IMR-90 (cell line): ENCODE results near the gene GNE. TPM values are rescaled to one million over a fixed set of nuclear protein-coding genes. Genes with fewer than 3 reads are reported as not detected.
"Not testable (repeated sequence)": the region's sequence is repeated elsewhere in the genome, so short reads cannot be mapped to it uniquely, and the experiment has no call there.

Source experiments
- ATAC-seq: fragments of 200-7000 bp; cut with Tn5 transposase; 2 replicates; pipeline ENCODE4 v1.9.1; 2020; ENCODE audit warnings: low read depth, mild to moderate bottlenecking, moderate library complexity
- BruUV-seq: library from RNA; stranded (reverse); fragments of 400-500 nt; replicated peaks from 2 replicates; lab custom pipeline; 2021; lab: Mats Ljungman, UMichigan
- CTCF ChIA-PET: fragments of 300-600 bp; formaldehyde crosslinking; extraction: SDS; loops from one replicate; lab custom pipeline; 2021; ENCODE audit warnings: antibody characterized with exemption; lab: Yijun Ruan, JAX
- POLR2A ChIA-PET: fragments of 300-600 bp; sonication (Branson Sonifier 250); formaldehyde crosslinking; loops from one replicate; lab custom pipeline; 2022; ENCODE audit warnings: antibody characterized with exemption; ENCODE audit not compliant: unreplicated experiment; lab: Charles Lee
- DNase-seq: peaks from one replicate; pipeline ENCODE4 v3.0.0; 2013
- H2AFZ ChIP-seq: replicated peaks from 2 replicates; pipeline ENCODE3; 2013; ENCODE audit warnings: low read length, mild to moderate bottlenecking; ENCODE audit not compliant: poor library complexity
- H2AK5ac ChIP-seq: 2 replicates; pipeline ENCODE4 v1.6.1; 2013; ENCODE audit warnings: low read depth, low read length, inconsistent platforms
- H2AK9ac ChIP-seq: replicated peaks from 2 replicates; pipeline ENCODE3; 2013; ENCODE audit warnings: mild to moderate bottlenecking, low read depth, low read length, moderate library complexity; ENCODE audit not compliant: poor library complexity
- H2BK120ac ChIP-seq: 2 replicates; pipeline ENCODE4 v1.6.1; 2013; ENCODE audit warnings: low read depth, low read length, inconsistent platforms
- H2BK15ac ChIP-seq: 3 replicates; pipeline ENCODE4 v1.6.1; 2013; ENCODE audit warnings: low read depth, low read length, inconsistent platforms
- H2BK20ac ChIP-seq: 2 replicates; pipeline ENCODE4 v1.6.1; 2013; ENCODE audit warnings: low read depth, mild to moderate bottlenecking, inconsistent platforms, low read length, moderate library complexity
- H2BK5ac ChIP-seq: 2 replicates; pipeline ENCODE4 v1.6.1; 2013; ENCODE audit warnings: mild to moderate bottlenecking, low read depth, low read length, inconsistent platforms; ENCODE audit not compliant: poor library complexity, severe bottlenecking
- H3K14ac ChIP-seq: replicated peaks from 2 replicates; pipeline ENCODE4 v1.6.1; 2013; ENCODE audit warnings: low read depth, low read length, inconsistent platforms
- H3K18ac ChIP-seq: 2 replicates; pipeline ENCODE4 v1.6.1; 2013; ENCODE audit warnings: low read depth, low read length, control low read depth
- H3K23ac ChIP-seq: 2 replicates; pipeline ENCODE4 v1.6.1; 2013; ENCODE audit warnings: low read depth, low read length, inconsistent platforms
- H3K27ac ChIP-seq: 2 replicates; pipeline ENCODE4 v1.5.1; 2013; ENCODE audit warnings: mild to moderate bottlenecking, control low read depth, low read length; ENCODE audit not compliant: insufficient read depth
- H3K27me3 ChIP-seq: 2 replicates; pipeline ENCODE4 v1.6.1; 2013; ENCODE audit warnings: low read length; ENCODE audit not compliant: control insufficient read depth, insufficient read depth
- H3K36me3 ChIP-seq: 2 replicates; pipeline ENCODE4 v1.6.1; 2013; ENCODE audit warnings: low read length, mixed read lengths; ENCODE audit not compliant: control insufficient read depth, insufficient read depth
- H3K4ac ChIP-seq: 2 replicates; pipeline ENCODE4 v1.6.1; 2013; ENCODE audit warnings: low read depth, low read length, inconsistent platforms
- H3K4me1 ChIP-seq: 2 replicates; pipeline ENCODE4 v1.6.1; 2013; ENCODE audit warnings: low read length, mixed read lengths; ENCODE audit not compliant: control insufficient read depth, insufficient read depth
- H3K4me2 ChIP-seq: 2 replicates; pipeline ENCODE4 v1.6.1; 2013; ENCODE audit warnings: low read depth, mild to moderate bottlenecking, control low read depth, low read length, moderate library complexity
- H3K4me3 ChIP-seq: 2 replicates; pipeline ENCODE4 v1.5.1; 2013; ENCODE audit warnings: low read depth, mild to moderate bottlenecking, control low read depth, low read length, moderate library complexity; ENCODE audit not compliant: insufficient read depth
- H3K56ac ChIP-seq: 2 replicates; pipeline ENCODE4 v1.6.1; 2013; ENCODE audit warnings: low read length, inconsistent platforms; ENCODE audit not compliant: insufficient read depth; ENCODE audit errors: extremely low read depth
- H3K79me1 ChIP-seq, 2 experiments: 2 replicates each; pipeline ENCODE4 v1.6.1; 2013; ENCODE audit warnings: low read length in 2 of 2, inconsistent platforms in 1 of 2, low read depth in 1 of 2
- H3K9ac ChIP-seq: 2 replicates; pipeline ENCODE4 v1.6.1; 2013; ENCODE audit warnings: low read depth, low read length, control low read depth
- H3K9me1 ChIP-seq: 2 replicates; pipeline ENCODE4 v1.6.1; 2013; ENCODE audit warnings: low read length, inconsistent platforms; ENCODE audit not compliant: insufficient read depth
- H3K9me3 ChIP-seq: 2 replicates; pipeline ENCODE4 v1.6.1; 2013; ENCODE audit warnings: low read length; ENCODE audit not compliant: control insufficient read depth, insufficient read depth
- H4K20me1 ChIP-seq: 2 replicates; pipeline ENCODE4 v1.6.1; 2013; ENCODE audit warnings: low read length, inconsistent platforms; ENCODE audit not compliant: insufficient read depth
- H4K5ac ChIP-seq: 2 replicates; pipeline ENCODE4 v1.6.1; 2013; ENCODE audit warnings: mild to moderate bottlenecking, low read depth, low read length, control low read depth
- H4K8ac ChIP-seq, 2 experiments: 2 replicates each; pipeline ENCODE4 v1.6.1; 2013; ENCODE audit warnings: low read depth in 2 of 2, low read length in 2 of 2, control low read depth in 1 of 2, inconsistent platforms in 1 of 2
- H4K91ac ChIP-seq: 2 replicates; pipeline ENCODE4 v1.6.1; 2013; ENCODE audit warnings: low read depth, low read length, inconsistent platforms; ENCODE audit not compliant: insufficient read depth
- CHD1 ChIP-seq: IDR thresholded peaks from 2 replicates; pipeline ENCODE4 v1.6.1; 2012; ENCODE audit warnings: low read depth, low read length, improper control_type of control experiment
- MAFK ChIP-seq: IDR thresholded peaks from 2 replicates; pipeline ENCODE4 v1.6.1; 2012; ENCODE audit warnings: low read depth, low read length, improper control_type of control experiment
- WGBS, 2 experiments: methylation state at CpG; one replicate each; pipeline versions ENCODE4 v1.1.5 to v1.1.7; 2013; ENCODE audit warnings: missing lambda C conversion rate in 2 of 2; ENCODE audit not compliant: insufficient read length in 1 of 2; ENCODE audit errors: extremely low coverage in 2 of 2; 5-methylcytosine and 5-hydroxymethylcytosine counted together
- dilution Hi-C: fragments of 300-500 bp; cut with HindIII; formaldehyde crosslinking; loops from one replicate; pipeline ENCODE4 v1.14.3; 2018; ENCODE audit warnings: low sequenced_read_pairs; ENCODE audit not compliant: unreplicated experiment
- in situ Hi-C: fragments of 300-500 bp; cut with MboI; formaldehyde crosslinking; loops from 3 replicates; pipeline ENCODE4 v1.14.3; 2019; ENCODE audit warnings: low sequenced_read_pairs, inconsistent platforms, mixed read lengths
- intact Hi-C: fragments of 100-400 bp; cut with micrococcal nuclease; formaldehyde crosslinking; loops from 2 replicates; pipeline ENCODE4 v1.10.0; 2022
- polyA plus RNA-seq, 3 experiments: library from polyadenylated mRNA; depleted of rRNA; stranded (reverse); fragments of >200 nt; gene quantifications; 2 replicates each; pipeline ENCODE4 v1.2.3, GENCODE V29; 2012; ENCODE audit warnings: low replicate concordance in 1 of 3
- total RNA-seq: library from RNA; depleted of rRNA; stranded (reverse); fragments of >200 nt; gene quantifications from 2 replicates; pipeline ENCODE4 v1.2.3, GENCODE V29; 2012
- TF ChIP-seq, protein P1 (sequence below): fragments of 150-350 bp; IDR thresholded peaks from 2 replicates; pipeline ENCODE4 v1.6.1; 2017; ENCODE audit warnings: mild to moderate bottlenecking, antibody characterized with exemption, low read length, low read depth

The GNE gene
- total and polyA plus RNA-seq, 2 of the 4 experiments (the other 2 are of a cell fraction) = 11.7 to 34.1 TPM

GRCh38 chr9:36187414-36187813, 70.8 kb downstream of the GNE start:
- POLR2A ChIA-PET = no interaction called here
- in situ Hi-C loops (no loop called here), dilution Hi-C loops (no loop called here), intact Hi-C loops (no loop called here)
- H3K4me1 ChIP-seq = peaks cover 8% of the 10 kb centered on the region; the same call in 1 of the 2 replicates
- TF ChIP-seq MAFK = no peak
- no peak for TF ChIP-seq CHD1
- TF ChIP-seq, protein P1, sequence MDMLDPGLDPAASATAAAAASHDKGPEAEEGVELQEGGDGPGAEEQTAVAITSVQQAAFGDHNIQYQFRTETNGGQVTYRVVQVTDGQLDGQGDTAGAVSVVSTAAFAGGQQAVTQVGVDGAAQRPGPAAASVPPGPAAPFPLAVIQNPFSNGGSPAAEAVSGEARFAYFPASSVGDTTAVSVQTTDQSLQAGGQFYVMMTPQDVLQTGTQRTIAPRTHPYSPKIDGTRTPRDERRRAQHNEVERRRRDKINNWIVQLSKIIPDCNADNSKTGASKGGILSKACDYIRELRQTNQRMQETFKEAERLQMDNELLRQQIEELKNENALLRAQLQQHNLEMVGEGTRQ = peak; percentile 97
- H2BK5ac ChIP-seq = peak overlapping the region; percentile 70
- peak overlapping the region; percentile 48 for H2BK120ac ChIP-seq
- H4K5ac ChIP-seq = peak overlapping the region; percentile 60; the same call in 1 of the 2 replicates
- CTCF ChIA-PET = no interaction called here
- H4K8ac ChIP-seq = peak overlapping the region; percentile 31 to 63; a peak in 3 of 4 replicates
- H2AK9ac ChIP-seq = no peak overlapping the region
- peak; percentile 7 for ATAC-seq
- no peaks in the 10 kb centered on the region for H3K27me3 ChIP-seq
- H3K79me1 ChIP-seq = peaks cover 3 to 27% of the 10 kb centered on the region in 2 experiments; a peak in 2 of 4 replicates
- peak overlapping the region; percentile 64 for H2AFZ ChIP-seq
- no peaks in the 10 kb centered on the region for H3K36me3 ChIP-seq
- peak overlapping the region; percentile 29; the same call in 1 of the 2 replicates for H3K56ac ChIP-seq
- peak; percentile 92 for DNase-seq
- no peak overlapping the region for H3K9ac ChIP-seq
- no peaks in the 10 kb centered on the region for H3K9me3 ChIP-seq
- peaks cover 14% of the 10 kb centered on the region for H4K20me1 ChIP-seq
- no peak overlapping the region for H3K4me3 ChIP-seq
- peak overlapping the region; percentile 29; the same call in 1 of the 2 replicates for H3K18ac ChIP-seq
- peak overlapping the region; percentile 90 for H2AK5ac ChIP-seq
- H3K14ac ChIP-seq = peak overlapping the region; percentile 46
- H3K4me2 ChIP-seq = peak overlapping the region; percentile 29; the same call in 1 of the 2 replicates
- peak overlapping the region; percentile 19; the same call in 1 of the 2 replicates for H3K27ac ChIP-seq
- no TSS peak for BruUV-seq
- H2BK15ac ChIP-seq = peak overlapping the region; percentile 36; the same call in 2 of the 3 replicates
- peak overlapping the region; percentile 53; the same call in 1 of the 2 replicates for H4K91ac ChIP-seq
- H3K4ac ChIP-seq = peak overlapping the region; percentile 74
- peak overlapping the region; percentile 66; the same call in 1 of the 2 replicates for H3K23ac ChIP-seq
- H3K9me1 ChIP-seq = peaks cover 9% of the 10 kb centered on the region
- peak overlapping the region; percentile 43; the same call in 1 of the 2 replicates for H2BK20ac ChIP-seq

DNA sequence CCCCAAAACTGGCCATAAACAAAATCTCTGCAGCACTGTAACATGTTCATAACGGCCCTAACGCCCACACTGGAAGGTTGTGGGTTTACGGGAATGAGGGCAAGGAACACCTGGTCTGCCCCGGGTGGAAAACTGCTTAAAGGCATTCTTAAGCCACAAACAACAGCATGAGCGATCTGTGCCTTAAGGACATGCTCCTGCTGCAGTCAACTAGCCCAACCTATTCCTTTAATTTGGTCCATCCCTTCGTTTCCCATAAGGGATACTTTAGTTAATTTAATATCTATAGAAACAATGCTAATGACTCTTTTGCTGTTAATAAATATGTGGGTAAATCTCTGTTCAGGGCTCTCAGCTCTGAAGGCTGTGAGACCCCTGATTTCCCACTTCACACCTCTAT, 78.0 kb downstream of the GNE start:
- H3K4me1 ChIP-seq, H3K56ac ChIP-seq, H3K18ac ChIP-seq, BruUV-seq, H3K23ac ChIP-seq, DNase-seq, H3K4me3 ChIP-seq, CTCF ChIA-PET, H3K79me1 ChIP-seq, H2BK15ac ChIP-seq, H3K9me3 ChIP-seq, H3K4me2 ChIP-seq, H3K4ac ChIP-seq, H3K9me1 ChIP-seq, H4K8ac ChIP-seq, H4K20me1 ChIP-seq, H4K91ac ChIP-seq, in situ Hi-C loops, H2BK5ac ChIP-seq, POLR2A ChIA-PET, H3K36me3 ChIP-seq, H3K27ac ChIP-seq, intact Hi-C loops, H2AK9ac ChIP-seq, H3K27me3 ChIP-seq, H2AFZ ChIP-seq, H2BK20ac ChIP-seq, H3K9ac ChIP-seq, H4K5ac ChIP-seq, H2AK5ac ChIP-seq, H2BK120ac ChIP-seq, ATAC-seq, H3K14ac ChIP-seq, dilution Hi-C loops: not testable (repeated sequence)
- 40% methylated on average over 1 of the region's 6 CpGs; no CpG with 5 or more reads in 1 of the 2 experiments for WGBS, 2 experiments
